Sigmoid colon (tissue), 7 donors: Measurements from ENCODE around the gene POU3F3. TPM values are rescaled to one million over a fixed set of nuclear protein-coding genes. Genes with fewer than 3 reads are reported as not detected.

Experiments used
- DNase-seq: peaks from one replicate; pipeline ENCODE4 v3.0.0-alpha.2; 2019
- H3K27ac ChIP-seq, 4 donors: fragments of 200-600 bp; sonication (generic); one replicate each; pipeline ENCODE4 v1.5.1; 2016 to 2019; ENCODE audit warnings: mild to moderate bottlenecking in 1 of 4
- H3K27me3 ChIP-seq, 3 donors: fragments of 200-600 bp; sonication (generic); one replicate each; pipeline ENCODE4 v1.5.1; 2019; ENCODE audit warnings: mild to moderate bottlenecking in 1 of 3
- H3K36me3 ChIP-seq, 4 donors: fragments of 200-600 bp; sonication (generic); one replicate each; pipeline ENCODE4 v1.5.1; 2016 to 2019
- H3K4me1 ChIP-seq, 4 donors: fragments of 200-600 bp; sonication (generic); one replicate each; pipeline ENCODE4 v1.5.1; 2017 to 2019
- H3K4me3 ChIP-seq, 4 donors: fragments of 200-600 bp; sonication (generic); one replicate each; pipeline ENCODE4 v1.5.1; 2017 to 2019; ENCODE audit warnings: mild to moderate bottlenecking in 2 of 4, moderate library complexity in 1 of 4
- H3K9me3 ChIP-seq, 4 donors: fragments of 200-600 bp in 3 of 4; sonication (generic) in 3 of 4; one replicate each; pipeline versions ENCODE4 v1.5.1 to v1.6.1; 2013 to 2019
- CTCF ChIP-seq, 4 experiments: fragments of 450-650 bp in 3 of 4; fragments of 200-600 bp in 1 of 4; IDR thresholded peaks; one replicate each; pipeline ENCODE4 v1.5.1; 2016 to 2019; ENCODE audit warnings: antibody characterized with exemption in 4 of 4, mild to moderate bottlenecking in 3 of 4, moderate library complexity in 2 of 4
- EP300 ChIP-seq, 4 donors: sonication (generic); formaldehyde crosslinking; IDR thresholded peaks; one replicate each; pipeline ENCODE4 v1.6.1; 2017; ENCODE audit warnings: antibody characterized with exemption in 4 of 4
- POLR2A ChIP-seq, 2 donors: fragments of 450-650 bp; IDR thresholded peaks; one replicate each; pipeline ENCODE4 v1.6.1; 2016; ENCODE audit warnings: antibody characterized with exemption in 2 of 2, mild to moderate bottlenecking in 2 of 2, moderate library complexity in 2 of 2
- POLR2AphosphoS5 ChIP-seq, 4 donors: sonication (generic); formaldehyde crosslinking; IDR thresholded peaks; one replicate each; pipeline ENCODE4 v1.6.1; 2017; ENCODE audit warnings: antibody characterized with exemption in 4 of 4
- WGBS, 2 donors: extraction: QIAGEN DNeasy Blood & Tissue Kit; methylation state at CpG; one replicate each; pipeline ENCODE4 v1.1.7; 2013; 5-methylcytosine and 5-hydroxymethylcytosine counted together
- intact Hi-C: fragments of 100-400 bp; cut with DNase I; formaldehyde crosslinking; loops from one replicate; pipeline ENCODE4 v1.15.1; 2023
- polyA plus RNA-seq, 3 donors: library from polyadenylated mRNA; stranded (reverse); fragments of 200-250 nt; gene quantifications; one replicate each; pipeline ENCODE4 v1.2.3, GENCODE V29; 2013
- total RNA-seq, 4 donors: library from RNA; depleted of rRNA; stranded (reverse); fragments of >200 nt; gene quantifications; one replicate each; pipeline ENCODE4 v1.1.0, GENCODE V29; 2016
- donor health status: healthy with polysubstance abuse.
- donor health status: Bipolar disorder and iron deficiency.
- donor health status: healthy.

The POU3F3 gene
- total and polyA plus RNA-seq, 7 donors = 0.36 to 1.4 (median 0.66) TPM; not detected in 2

- intact Hi-C loops = no loop called here
- DNase-seq = no peak
- no peaks in the 10 kb centered on the region for H3K27me3 ChIP-seq
- H3K4me1 ChIP-seq = no peaks in the 10 kb centered on the region
- 33 to 66% methylated on average over 15 of the region's 15 CpGs for WGBS, 2 donors
- no peaks in the 10 kb centered on the region for H3K9me3 ChIP-seq
- H3K36me3 ChIP-seq = no peaks in the 10 kb centered on the region
- no peak overlapping the region for H3K27ac ChIP-seq
- no peak overlapping the region for H3K4me3 ChIP-seq
- TF ChIP-seq CTCF (IDR thresholded peaks at IDR 0.05) (no peak), POLR2AphosphoS5 (IDR thresholded peaks at IDR 0.05) (no peak), POLR2A (IDR thresholded peaks at IDR 0.05) (no peak), EP300 (IDR thresholded peaks at IDR 0.05) (no peak)
Observed at GRCh38 chr2:104889960-104890684, 36.2 kb downstream of the POU3F3 start.

DNA sequence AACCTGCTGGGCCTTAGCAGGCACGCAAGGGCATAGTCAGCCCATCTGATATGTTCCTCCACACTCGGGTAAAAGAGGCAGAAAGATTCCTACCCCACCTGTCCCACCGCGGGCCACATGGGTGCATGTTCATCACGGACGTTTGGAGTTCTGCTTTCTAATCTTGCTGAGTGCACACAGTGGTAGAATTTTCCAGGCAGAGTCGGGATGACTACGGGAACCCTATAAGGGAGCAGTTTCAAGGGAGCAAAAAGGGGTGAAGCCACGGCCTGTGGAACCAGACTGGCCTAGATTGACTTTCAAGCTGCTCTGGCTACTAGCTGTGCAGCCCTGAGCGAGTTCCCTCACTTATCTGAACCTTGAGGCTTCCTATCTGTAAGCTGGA is 36.8 kb downstream of the POU3F3 start:
- Histone ChIP-seq H3K27me3 (no peaks in the 10 kb centered on the region), H3K4me3 (no peak overlapping the region), H3K4me1 (no peaks in the 10 kb centered on the region), H3K9me3 (no peaks in the 10 kb centered on the region), H3K27ac (no peak overlapping the region), H3K36me3 (no peaks in the 10 kb centered on the region)
- WGBS, 2 donors = 90 to 92% methylated on average over 10 of the region's 10 CpGs
- TF ChIP-seq POLR2A (IDR thresholded peaks at IDR 0.05) (no peak), POLR2AphosphoS5 (IDR thresholded peaks at IDR 0.05) (no peak), EP300 (IDR thresholded peaks at IDR 0.05) (no peak), CTCF (IDR thresholded peaks at IDR 0.05) (no peak)
- DNase-seq = no peak
- intact Hi-C loops = no loop called here

- H3K4me1 ChIP-seq = no peaks in the 10 kb centered on the region
- intact Hi-C loops = no loop called here
- no peak overlapping the region for H3K4me3 ChIP-seq
- H3K9me3 ChIP-seq = no peaks in the 10 kb centered on the region
- H3K36me3 ChIP-seq = no peaks in the 10 kb centered on the region
- TF ChIP-seq POLR2A (IDR thresholded peaks at IDR 0.05) (no peak), CTCF (IDR thresholded peaks at IDR 0.05) (no peak), POLR2AphosphoS5 (IDR thresholded peaks at IDR 0.05) (no peak), EP300 (IDR thresholded peaks at IDR 0.05) (no peak)
- WGBS, 2 donors = 89 to 92% methylated on average over 2 of the region's 2 CpGs
- no peak for DNase-seq
- no peaks in the 10 kb centered on the region for H3K27me3 ChIP-seq
- no peak overlapping the region for H3K27ac ChIP-seq
Observed at GRCh38 chr2:104891145-104891544, 37.2 kb downstream of the POU3F3 start.

GRCh38 chr2:104896446-104896845 is 42.5 kb downstream of the POU3F3 start:
- Histone ChIP-seq H3K4me1 (no peaks in the 10 kb centered on the region), H3K27ac (no peak overlapping the region), H3K27me3 (no peaks in the 10 kb centered on the region), H3K4me3 (no peak overlapping the region), H3K9me3 (no peaks in the 10 kb centered on the region), H3K36me3 (no peaks in the 10 kb centered on the region)
- no peak for DNase-seq
- no peak for TF ChIP-seq POLR2A (IDR thresholded peaks at IDR 0.05)
- no peak for TF ChIP-seq CTCF (IDR thresholded peaks at IDR 0.05)
- TF ChIP-seq POLR2AphosphoS5 (IDR thresholded peaks at IDR 0.05) = no peak
- no peak for TF ChIP-seq EP300 (IDR thresholded peaks at IDR 0.05)
- intact Hi-C loops = no loop called here
- 45 to 72% methylated on average over 8 of the region's 8 CpGs for WGBS, 2 donors
